WI38 (cell line): ENCODE data around the gene MFSD6.
"Not testable (repeated sequence)": the region's sequence is repeated elsewhere in the genome, so short reads cannot be mapped to it uniquely, and the experiment has no call there.

Source experiments
- H3K4me3 ChIP-seq: 2 replicates; pipeline ENCODE4 v1.5.1; 2011; ENCODE audit warnings: low read depth, mild to moderate bottlenecking, control low read depth, low read length
- TF ChIP-seq, protein P1 (sequence below): IDR thresholded peaks from 2 replicates; pipeline ENCODE4 v1.5.1; 2012; ENCODE audit warnings: low read depth, mild to moderate bottlenecking, control low read depth, low read length

MFSD6 gene

DNA sequence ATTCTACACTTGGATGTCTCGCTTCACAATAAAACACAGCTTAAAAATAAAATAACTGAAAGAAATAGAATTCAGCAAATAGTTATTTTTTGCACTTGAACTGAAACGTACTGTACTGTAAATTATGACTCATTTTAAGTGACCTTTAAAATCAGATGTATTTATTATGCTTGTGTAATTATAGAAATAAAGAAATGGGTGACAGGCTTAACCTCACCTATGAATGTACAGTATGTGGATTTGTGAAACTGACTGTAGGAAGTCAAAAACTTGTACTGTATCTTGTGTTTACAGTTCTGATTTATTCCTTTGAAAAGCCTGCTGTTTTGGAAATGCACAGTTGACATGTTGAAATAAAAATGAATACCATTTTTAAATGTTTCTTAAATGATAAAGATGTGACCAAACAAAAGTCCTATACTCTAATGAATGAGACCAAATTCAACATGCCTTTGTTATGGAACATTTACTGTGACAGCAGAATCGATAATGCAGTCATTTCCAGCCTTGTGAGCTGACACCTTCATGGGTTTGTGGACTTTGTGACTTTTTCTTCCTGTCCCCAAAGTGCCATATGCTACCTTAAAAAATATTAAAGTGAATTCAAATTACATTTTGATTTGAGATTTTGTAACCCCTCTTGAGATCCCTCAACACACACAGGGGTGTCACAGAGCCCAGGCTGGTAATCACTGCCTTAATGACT lies 93.7 kb downstream of the MFSD6 start:
- H3K4me3 ChIP-seq = no peak overlapping the region
- TF ChIP-seq, protein P1, sequence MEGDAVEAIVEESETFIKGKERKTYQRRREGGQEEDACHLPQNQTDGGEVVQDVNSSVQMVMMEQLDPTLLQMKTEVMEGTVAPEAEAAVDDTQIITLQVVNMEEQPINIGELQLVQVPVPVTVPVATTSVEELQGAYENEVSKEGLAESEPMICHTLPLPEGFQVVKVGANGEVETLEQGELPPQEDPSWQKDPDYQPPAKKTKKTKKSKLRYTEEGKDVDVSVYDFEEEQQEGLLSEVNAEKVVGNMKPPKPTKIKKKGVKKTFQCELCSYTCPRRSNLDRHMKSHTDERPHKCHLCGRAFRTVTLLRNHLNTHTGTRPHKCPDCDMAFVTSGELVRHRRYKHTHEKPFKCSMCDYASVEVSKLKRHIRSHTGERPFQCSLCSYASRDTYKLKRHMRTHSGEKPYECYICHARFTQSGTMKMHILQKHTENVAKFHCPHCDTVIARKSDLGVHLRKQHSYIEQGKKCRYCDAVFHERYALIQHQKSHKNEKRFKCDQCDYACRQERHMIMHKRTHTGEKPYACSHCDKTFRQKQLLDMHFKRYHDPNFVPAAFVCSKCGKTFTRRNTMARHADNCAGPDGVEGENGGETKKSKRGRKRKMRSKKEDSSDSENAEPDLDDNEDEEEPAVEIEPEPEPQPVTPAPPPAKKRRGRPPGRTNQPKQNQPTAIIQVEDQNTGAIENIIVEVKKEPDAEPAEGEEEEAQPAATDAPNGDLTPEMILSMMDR = no peak

DNA sequence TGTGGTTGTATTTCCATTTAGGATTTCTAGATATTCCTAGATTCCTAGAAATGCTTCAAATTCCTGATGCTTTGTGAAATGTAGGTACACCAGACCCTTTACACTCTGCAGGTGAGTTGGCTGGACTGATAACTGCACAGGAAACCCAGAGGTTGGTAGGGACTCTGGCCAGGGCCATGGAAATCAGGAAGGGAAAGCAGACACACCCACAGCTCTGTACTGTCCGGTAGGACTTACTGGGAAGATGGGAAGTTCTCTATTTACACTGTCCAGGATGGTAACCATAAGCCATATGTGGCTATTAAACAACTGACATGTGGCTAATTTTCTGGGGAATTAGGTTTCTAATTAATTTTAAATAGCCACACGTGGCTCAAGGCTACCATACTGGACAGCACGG lies 94.9 kb downstream of the MFSD6 start:
- no peak overlapping the region for H3K4me3 ChIP-seq
- TF ChIP-seq, protein P1 = no peak

DNA sequence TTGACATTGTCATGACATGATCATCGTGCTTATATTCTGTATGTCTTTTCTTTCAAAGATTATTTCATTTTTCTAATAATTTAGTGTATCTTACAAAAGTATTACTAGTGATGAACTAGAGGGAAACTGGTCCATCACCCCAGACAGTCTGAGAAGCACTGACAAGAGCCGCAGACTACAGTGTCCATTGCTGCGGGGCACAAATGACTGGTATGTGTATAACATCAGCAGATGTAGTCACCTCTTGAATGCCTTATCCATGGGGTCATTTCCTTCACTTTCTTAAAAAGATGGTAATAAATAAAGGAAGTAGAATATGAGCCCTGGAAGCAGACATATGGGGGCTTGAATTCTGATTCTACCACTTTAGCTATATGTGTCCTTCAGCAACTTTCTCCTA lies 96.8 kb downstream of the MFSD6 start:
- no peak overlapping the region for H3K4me3 ChIP-seq
- TF ChIP-seq, protein P1 = no peak

DNA sequence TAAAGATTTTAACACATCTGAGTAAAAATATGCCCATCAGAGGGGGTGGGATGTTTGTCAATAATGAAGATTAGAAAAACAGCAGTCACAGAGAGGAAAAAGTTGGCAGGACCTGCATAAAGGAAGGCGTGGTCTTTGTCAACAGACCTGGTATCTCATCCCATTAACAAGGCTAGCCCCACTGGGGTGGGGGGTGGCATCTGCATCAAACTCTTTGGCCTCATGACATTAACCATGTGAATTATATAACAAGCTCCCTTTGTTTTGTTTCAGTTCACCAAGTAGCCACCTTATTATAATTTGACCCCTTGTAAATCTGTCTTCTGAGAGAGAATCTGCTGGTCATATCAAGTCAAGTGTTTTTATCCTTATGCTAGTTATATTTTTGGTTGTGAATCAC lies 97.5 kb downstream of the MFSD6 start:
- no peak overlapping the region for H3K4me3 ChIP-seq
- TF ChIP-seq, protein P1 = no peak

DNA sequence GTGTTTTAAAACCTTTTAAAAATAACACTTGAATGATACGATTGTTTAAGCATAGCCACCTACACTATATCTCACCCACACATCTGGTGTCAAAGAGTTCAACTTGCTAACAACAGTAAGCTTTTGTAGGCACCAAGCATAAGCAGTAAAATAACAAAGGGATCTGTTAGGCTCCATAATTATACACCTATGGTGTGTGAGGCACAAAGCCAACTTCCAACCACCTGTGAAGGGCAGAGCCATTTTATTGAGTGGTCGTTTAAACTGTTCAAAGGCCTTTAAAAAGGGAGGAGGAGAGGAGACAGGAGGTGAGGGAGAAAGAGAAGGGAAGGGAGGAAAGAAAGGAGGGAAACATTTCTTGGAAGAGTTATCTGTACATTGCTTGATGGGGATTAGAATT lies 98.5 kb downstream of the MFSD6 start:
- TF ChIP-seq, protein P1 = no peak
- no peak overlapping the region for H3K4me3 ChIP-seq

DNA sequence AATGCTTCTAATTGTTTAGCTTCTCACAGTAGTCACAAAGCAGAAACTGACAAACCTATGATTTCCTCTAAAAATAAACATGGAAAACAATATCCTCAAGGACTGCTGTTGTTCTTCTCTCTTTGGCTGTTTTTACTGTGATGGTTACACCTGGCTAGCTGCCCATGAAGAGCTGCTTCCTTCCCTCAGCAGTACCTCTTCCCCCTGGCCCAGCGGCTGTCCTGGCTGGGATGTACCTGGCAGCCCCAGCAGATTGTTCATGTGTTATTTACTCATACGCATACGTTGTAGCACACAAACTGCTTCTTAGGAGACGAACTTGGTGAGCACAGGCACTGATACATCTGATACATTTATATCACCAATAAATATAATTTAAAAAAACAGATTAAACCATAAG lies 99.0 kb downstream of the MFSD6 start:
- TF ChIP-seq, protein P1 = no peak
- no peak overlapping the region for H3K4me3 ChIP-seq

DNA sequence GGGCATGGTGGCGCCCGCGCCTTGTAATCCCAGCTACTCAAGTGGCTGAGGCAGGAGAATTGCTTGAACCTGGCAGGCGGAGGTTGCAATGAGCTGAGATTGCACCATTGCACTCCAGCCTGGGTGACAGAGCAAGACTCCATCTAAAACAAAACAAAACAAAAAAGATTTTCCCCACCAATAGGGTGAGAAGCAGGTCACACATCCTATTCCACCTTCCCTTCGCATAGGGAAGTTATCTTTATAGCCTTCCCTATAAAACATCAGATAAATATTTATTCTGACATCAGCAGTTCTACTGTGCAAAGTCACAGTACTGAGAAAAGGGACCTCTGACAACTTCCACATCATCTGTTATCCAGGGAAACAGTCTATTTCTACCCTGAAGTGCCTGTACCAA lies 101.7 kb downstream of the MFSD6 start:
- not testable (repeated sequence) for H3K4me3 ChIP-seq

DNA sequence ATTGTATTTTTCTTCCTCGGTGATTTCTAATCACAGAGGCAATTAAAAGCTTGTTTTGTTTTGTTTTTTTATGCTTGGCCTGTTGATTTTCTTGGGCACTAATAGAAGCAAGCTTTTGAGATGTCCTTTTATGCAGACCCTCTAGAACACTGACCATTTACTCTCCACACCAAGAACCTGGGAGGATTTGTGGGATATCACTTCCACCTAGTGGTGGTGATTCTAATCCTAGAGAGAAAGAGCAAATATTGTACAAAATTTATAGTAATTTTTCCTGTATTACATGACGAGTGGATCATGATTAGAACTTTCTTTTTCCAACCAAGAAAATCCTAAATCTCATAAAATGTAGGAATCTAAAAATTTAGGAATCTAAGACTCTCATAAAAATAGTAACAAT lies 102.9 kb downstream of the MFSD6 start:
- TF ChIP-seq, protein P1 = peak; percentile 24; the same call in 1 of the 2 replicates

More for the DNA sequence above, 102.9 kb downstream of the MFSD6 start:
- H3K4me3 ChIP-seq = no peak overlapping the region
